Subcutaneous preadipocyte (primary cell): Measurements from ENCODE around the gene CERT1. TPM values are rescaled to one million over a fixed set of nuclear protein-coding genes. Genes with fewer than 3 reads are reported as not detected.

Experiments
- small RNA-seq: library from RNA; depleted of rRNA; stranded (forward); fragments of <200 nt; gene quantifications from one replicate; pipeline ENCODE3, GENCODE V24; 2012
- total RNA-seq: library from RNA; depleted of rRNA; stranded (reverse); fragments of >200 nt; gene quantifications from 2 replicates; pipeline ENCODE4 v1.2.3, GENCODE V29; 2012

The CERT1 gene
- 24.0 and 31.2 TPM in 2 replicates for total RNA-seq

GRCh38 chr5:75511435-75512382 lies at the start of gene CERT1, which contains the start of gene POLK:
TSS of gene CERT1 (minus strand) at chr5:75511629. CDS start at chr5:75511207, 422 bp downstream.
TSS of gene POLK (plus strand) at chr5:75511891.

GRCh38 chr5:75336615-75337336 lies 174.7 kb downstream of the CERT1 start, which contains the start of gene HMGCR:
TSS of gene HMGCR (plus strand) at chr5:75337220. CDS start at chr5:75342606, 5,386 bp downstream.

Small RNAs within 50 kb of the gene (small RNA-seq; reads per million reads assigned to genes)
- gene RNU7-175P, result not detected

Other genes with a start within 250 kb of the CERT1 start
- 165 and 233 TPM in 2 replicates for gene HMGCR, start 174.4 kb downstream of the CERT1 start, total RNA-seq
- gene POLK, start 262 bp upstream of the CERT1 start, total RNA-seq, result 29.4 and 33.4 TPM in 2 replicates
- 0.20 and 0.37 TPM in 2 replicates for gene ANKDD1B, start 99.8 kb upstream of the CERT1 start, total RNA-seq
- 7.0 and 11.7 TPM in 2 replicates for gene POC5, start 205.8 kb upstream of the CERT1 start, total RNA-seq